H1 (cell line): ENCODE measurements around the gene ANXA2. TPM values are rescaled to one million over a fixed set of nuclear protein-coding genes. Genes with fewer than 3 reads are reported as not detected.

Source experiments
- CBX5 ChIP-seq: fragments of 300-800, 300-1000 bp; sonication (generic); IDR thresholded peaks from 2 replicates; pipeline ENCODE4 v1.7.1; 2016; ENCODE audit warnings: antibody characterized with exemption, low read length, low read depth
- MAFK ChIP-seq: IDR thresholded peaks from 2 replicates; pipeline ENCODE4 v1.6.1; 2012; ENCODE audit warnings: low read depth, mild to moderate bottlenecking, improper control_type of control experiment, low read length
- RNF2 ChIP-seq: fragments of 200-900, 300-1000 bp; sonication (generic); IDR thresholded peaks from 2 replicates; pipeline ENCODE4 v1.7.1; 2016; ENCODE audit warnings: borderline replicate concordance, low read depth, mild to moderate bottlenecking, antibody characterized with exemption, low read length; ENCODE audit not compliant: poor library complexity, severe bottlenecking; ENCODE audit errors: missing control alignments
- SIN3A ChIP-seq, 2 experiments: IDR thresholded peaks in 1 of 2; conservative IDR thresholded peaks in 1 of 2; 2 replicates each; pipeline ENCODE4 v1.6.1; 2011 to 2012; ENCODE audit warnings: low read length in 2 of 2, improper control_type of control experiment in 1 of 2, low read depth in 1 of 2, mild to moderate bottlenecking in 1 of 2
- polyA plus RNA-seq, 7 experiments: library from polyadenylated mRNA; depleted of rRNA in 3 of 7; stranded (reverse) in 5 of 7; unstranded in 2 of 7; fragments of >200 nt in 5 of 7; fragments of 200-250 nt in 2 of 7; gene quantifications; 1 replicate in 5 of 7; 2 replicates in 1 of 7; 4 replicates in 1 of 7; pipeline versions ENCODE4 v1.2.1 to v1.2.3, GENCODE V29; 2011 to 2013; ENCODE audit warnings: missing spikeins in 2 of 7, mixed read lengths in 2 of 7
- total RNA-seq: library from RNA; stranded (reverse); fragmentation: NEBNext Ultra II Directional; extraction: Animal tissue kit (Norgen Biotek cat#: 25700); gene quantifications from 2 replicates; pipeline ENCODE4 v1.2.1, GENCODE V29; 2021
- TF ChIP-seq, protein P1 (sequence below): IDR thresholded peaks from 2 replicates; pipeline ENCODE4 v1.6.1; 2012; ENCODE audit warnings: low read length, inconsistent platforms

Gene ANXA2
- total and polyA plus RNA-seq, 2 of the 8 experiments (the other 6 are each of a cell fraction or from before 2014, with no cell fraction given) = 178 to 217 TPM

- TF ChIP-seq MAFK = no peak
- TF ChIP-seq CBX5 = no peak
- TF ChIP-seq SIN3A (conservative IDR thresholded peaks at IDR 0.05 in 1 of 2, IDR thresholded peaks at IDR 0.05 in 1 of 2; ENCODE audit: low read depth in 1 of 2, low read length in 2 of 2) = no peak
- TF ChIP-seq, protein P1, sequence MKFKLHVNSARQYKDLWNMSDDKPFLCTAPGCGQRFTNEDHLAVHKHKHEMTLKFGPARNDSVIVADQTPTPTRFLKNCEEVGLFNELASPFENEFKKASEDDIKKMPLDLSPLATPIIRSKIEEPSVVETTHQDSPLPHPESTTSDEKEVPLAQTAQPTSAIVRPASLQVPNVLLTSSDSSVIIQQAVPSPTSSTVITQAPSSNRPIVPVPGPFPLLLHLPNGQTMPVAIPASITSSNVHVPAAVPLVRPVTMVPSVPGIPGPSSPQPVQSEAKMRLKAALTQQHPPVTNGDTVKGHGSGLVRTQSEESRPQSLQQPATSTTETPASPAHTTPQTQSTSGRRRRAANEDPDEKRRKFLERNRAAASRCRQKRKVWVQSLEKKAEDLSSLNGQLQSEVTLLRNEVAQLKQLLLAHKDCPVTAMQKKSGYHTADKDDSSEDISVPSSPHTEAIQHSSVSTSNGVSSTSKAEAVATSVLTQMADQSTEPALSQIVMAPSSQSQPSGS = no peak
- no peak for TF ChIP-seq RNF2
These were observed 38.7 kb downstream of the ANXA2 start (continued) for GRCh38 chr15:60358935-60359682.
